Thoracic aorta (tissue), 2 donors: Measurements from ENCODE around the gene MRPL41. TPM values are rescaled to one million over a fixed set of nuclear protein-coding genes. Genes with fewer than 3 reads are reported as not detected.

Source experiments
- ATAC-seq: fragments of 150-250 bp; one replicate; pipeline ENCODE4 v1.8.0; 2017; ENCODE audit warnings: low read depth; ENCODE audit not compliant: insufficient number of reproducible peaks, low FRiP score
- DNase-seq: peaks from one replicate; pipeline ENCODE4 v3.0.0-alpha.2; 2020; ENCODE audit warnings: low spot score
- H3K27ac ChIP-seq, 2 donors: fragments of 200-600 bp; sonication (generic); 1 replicate in 1 of 2; 2 replicates in 1 of 2; pipeline ENCODE4 v1.5.1; 2016; ENCODE audit warnings: mild to moderate bottlenecking in 2 of 2, moderate library complexity in 2 of 2
- H3K27me3 ChIP-seq: fragments of 200-600 bp; sonication (generic); replicated peaks from 2 replicates; pipeline ENCODE4 v1.6.0; 2016; ENCODE audit warnings: mild to moderate bottlenecking; ENCODE audit not compliant: insufficient read depth
- H3K36me3 ChIP-seq: fragments of 200-600 bp; sonication (generic); one replicate; pipeline ENCODE4 v1.5.1; 2016
- H3K4me1 ChIP-seq, 2 donors: fragments of 200-600 bp; sonication (generic); 1 replicate in 1 of 2; 2 replicates in 1 of 2; pipeline versions ENCODE4 v1.5.1 to v1.6.0; 2016; ENCODE audit warnings: low read depth in 2 of 2, mild to moderate bottlenecking in 1 of 2; ENCODE audit not compliant: control insufficient read depth in 1 of 2
- H3K4me3 ChIP-seq: fragments of 200-600 bp; sonication (generic); 2 replicates; pipeline ENCODE4 v1.5.1; 2016; ENCODE audit warnings: mild to moderate bottlenecking
- H3K9me3 ChIP-seq: fragments of 200-600 bp; sonication (generic); 2 replicates; pipeline ENCODE4 v1.5.1; 2016
- CTCF ChIP-seq: fragments of 200-600 bp; sonication (generic); IDR thresholded peaks from one replicate; pipeline ENCODE4 v1.5.1; 2019; ENCODE audit warnings: antibody characterized with exemption
- total RNA-seq, 2 donors: library from RNA; depleted of rRNA; stranded (reverse); fragments of >200 nt; gene quantifications; one replicate each; pipeline versions ENCODE4 v1.1.0 to v1.2.3, GENCODE V29; 2016

Gene MRPL41
- total RNA-seq, 2 donors from 2014 or later = 23.5 to 54.3 TPM

GRCh38 chr9:137598943-137599342 lies 47.3 kb downstream of the MRPL41 start:
- Histone ChIP-seq H3K36me3 (no peaks in the 10 kb centered on the region), H3K9me3 (no peaks in the 10 kb centered on the region), H3K27ac (no peak overlapping the region), H3K4me3 (no peak overlapping the region), H3K4me1 (peaks cover 0 to 8% of the 10 kb centered on the region in 2 donors), H3K27me3 (no peaks in the 10 kb centered on the region)
- DNase-seq (no peak), ATAC-seq (no peak)
- TF ChIP-seq CTCF = no peak

Other genes with a start within 250 kb of the MRPL41 start
- 10 to 100 TPM in 1 of 2 donors, 1 to 10 TPM in 1; 8.5 to 16.9 TPM for gene NRARP, start 249.6 kb upstream of the MRPL41 start, total RNA-seq
- gene EXD3, start 128.7 kb upstream of the MRPL41 start, total RNA-seq = 10 to 100 TPM; 22.7 to 29.4 TPM
- gene NOXA1, start 128.5 kb upstream of the MRPL41 start, total RNA-seq = 1 to 10 TPM; 3.5 to 9.6 TPM
- gene ENTPD8, start 110.5 kb upstream of the MRPL41 start, total RNA-seq = not detected
- 100 to 1,000 TPM; 168 to 251 TPM for gene NSMF, start 92.5 kb upstream of the MRPL41 start, total RNA-seq
- 10 to 100 TPM; 12.7 to 21.4 TPM for gene PNPLA7, start 1.5 kb upstream of the MRPL41 start, total RNA-seq
- 10 to 100 TPM; 36.8 to 43.7 TPM for gene DPH7, start 27.0 kb downstream of the MRPL41 start, total RNA-seq
- gene ZMYND19, start 38.6 kb downstream of the MRPL41 start, total RNA-seq = 10 to 100 TPM; 10.8 to 14.1 TPM
- 10 to 100 TPM; 40.5 to 56.4 TPM for gene ARRDC1, start 53.8 kb downstream of the MRPL41 start, total RNA-seq
- gene EHMT1, start 67.1 kb downstream of the MRPL41 start, total RNA-seq = 100 to 1,000 TPM in 1 of 2 donors, 10 to 100 TPM in 1; 67.6 to 150 TPM